Nephron progenitor cell (in vitro differentiated cells): ENCODE measurements around the gene EVA1A.

Experiments used
- DNase-seq: peaks from one replicate; pipeline ENCODE4 v3.0.0; 2021
- H3K27ac Mint-ChIP-seq: 2 replicates; pipeline ENCODE4 v1.8.0; 2021; ENCODE audit warnings: mild to moderate bottlenecking, moderate library complexity, mixed read lengths
- H3K27me3 Mint-ChIP-seq: 2 replicates; pipeline ENCODE4 v1.8.0; 2021; ENCODE audit warnings: mild to moderate bottlenecking, low read depth, mixed read lengths; ENCODE audit not compliant: poor library complexity
- H3K36me3 Mint-ChIP-seq: 2 replicates; pipeline ENCODE4 v1.8.0; 2021; ENCODE audit warnings: low read depth, mixed read lengths
- H3K4me1 Mint-ChIP-seq: 2 replicates; pipeline ENCODE4 v1.8.0; 2021; ENCODE audit warnings: mixed read lengths
- H3K4me3 Mint-ChIP-seq: 2 replicates; pipeline ENCODE4 v1.8.0; 2021; ENCODE audit warnings: mild to moderate bottlenecking, moderate library complexity, mixed read lengths
- H3K9me3 Mint-ChIP-seq: 2 replicates; pipeline ENCODE4 v1.8.0; 2021; ENCODE audit warnings: mild to moderate bottlenecking, moderate library complexity, mixed read lengths
- CTCF ChIP-seq: fragments of 200-600 bp; sonication (generic); IDR thresholded peaks from 2 replicates; pipeline ENCODE4 v1.5.0; 2021; ENCODE audit warnings: antibody characterized with exemption

The EVA1A gene

DNA sequence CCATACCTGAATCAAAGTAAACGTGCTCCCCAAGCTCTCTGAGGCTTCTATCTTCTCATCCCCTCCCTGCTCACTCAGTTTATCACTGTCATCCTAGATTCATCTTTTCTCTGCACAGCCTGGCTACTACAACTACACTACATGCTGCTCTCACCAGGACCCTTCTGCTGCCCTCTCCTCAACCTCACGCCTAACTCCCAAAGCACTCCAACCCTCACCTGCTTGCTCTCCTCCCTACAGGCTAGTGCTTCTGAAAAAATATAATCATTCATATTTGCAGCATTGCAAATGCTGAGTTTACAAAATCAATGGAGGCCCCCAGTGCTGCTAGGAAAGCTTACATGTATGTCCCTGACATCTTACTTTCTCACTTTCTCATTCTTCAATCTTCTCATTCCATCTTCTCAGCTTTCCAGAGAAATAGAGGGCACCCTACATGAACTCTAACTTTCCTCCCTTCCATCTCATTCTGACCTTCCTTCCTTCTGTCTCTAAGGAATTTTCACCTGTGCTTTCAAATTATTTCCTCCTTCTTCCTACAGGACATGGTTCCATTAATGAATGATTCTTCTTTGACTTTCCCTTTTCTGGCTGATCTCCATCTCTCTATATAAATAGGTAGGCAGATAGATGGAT lies 36.3 kb downstream of the EVA1A start:
- no peak for TF ChIP-seq CTCF
- Mint-ChIP-seq H3K36me3 (peaks cover 7% of the 10 kb centered on the region), H3K4me3 (no peak overlapping the region), H3K27ac (no peak overlapping the region), H3K9me3 (no peaks in the 10 kb centered on the region), H3K27me3 (no peaks in the 10 kb centered on the region), H3K4me1 (peaks cover 16% of the 10 kb centered on the region)
- DNase-seq: no peak

DNA sequence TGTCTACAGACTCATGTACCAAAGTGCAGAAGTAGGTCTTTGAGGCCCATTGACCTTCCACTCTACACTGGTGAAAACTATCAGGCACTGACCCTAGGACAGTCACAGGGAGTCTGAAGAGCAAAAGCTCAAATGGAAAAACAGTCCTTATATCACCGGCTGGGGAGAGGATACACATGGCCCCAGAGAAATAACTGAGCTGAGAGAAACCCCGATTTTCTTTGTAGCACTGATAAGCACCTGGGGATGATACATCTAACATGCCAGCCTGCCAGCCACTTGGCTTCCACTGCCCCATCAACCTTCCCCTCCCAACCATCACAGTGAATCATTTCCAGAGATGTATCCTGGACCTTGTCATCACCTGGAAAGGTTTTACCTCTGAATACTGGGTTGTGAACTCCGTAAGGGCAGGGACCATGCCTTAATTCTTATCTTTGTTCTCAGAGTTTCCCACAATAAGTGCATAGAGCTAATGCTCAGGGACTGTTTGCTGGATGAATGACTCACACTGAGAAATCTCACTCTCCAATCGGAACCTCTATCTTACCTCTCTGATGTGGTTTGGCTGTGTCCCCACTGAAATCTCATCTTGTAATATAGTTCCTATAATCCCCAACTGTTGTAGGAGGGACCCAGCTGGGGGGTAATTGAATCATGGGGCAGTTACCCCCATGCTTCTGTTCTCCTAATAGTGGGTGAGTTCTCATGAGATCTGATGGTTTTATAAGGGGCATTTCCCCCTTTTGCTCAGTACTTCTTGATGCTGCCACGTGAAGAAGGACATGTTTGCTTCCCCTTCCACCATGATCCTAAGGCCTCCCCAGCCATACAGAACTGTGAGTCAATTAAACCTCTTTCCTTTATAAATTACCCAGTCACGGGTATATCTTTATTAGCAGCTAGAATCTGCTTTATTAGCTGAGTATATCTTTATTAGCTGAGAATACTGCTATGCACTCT lies 37.1 kb downstream of the EVA1A start:
- Mint-ChIP-seq H3K4me1 (peaks cover 19% of the 10 kb centered on the region), H3K27me3 (no peaks in the 10 kb centered on the region), H3K27ac (peak overlapping the region; percentile 28), H3K4me3 (no peak overlapping the region), H3K9me3 (no peaks in the 10 kb centered on the region), H3K36me3 (peaks cover 14% of the 10 kb centered on the region)
- no peak for TF ChIP-seq CTCF
- no peak for DNase-seq

DNA sequence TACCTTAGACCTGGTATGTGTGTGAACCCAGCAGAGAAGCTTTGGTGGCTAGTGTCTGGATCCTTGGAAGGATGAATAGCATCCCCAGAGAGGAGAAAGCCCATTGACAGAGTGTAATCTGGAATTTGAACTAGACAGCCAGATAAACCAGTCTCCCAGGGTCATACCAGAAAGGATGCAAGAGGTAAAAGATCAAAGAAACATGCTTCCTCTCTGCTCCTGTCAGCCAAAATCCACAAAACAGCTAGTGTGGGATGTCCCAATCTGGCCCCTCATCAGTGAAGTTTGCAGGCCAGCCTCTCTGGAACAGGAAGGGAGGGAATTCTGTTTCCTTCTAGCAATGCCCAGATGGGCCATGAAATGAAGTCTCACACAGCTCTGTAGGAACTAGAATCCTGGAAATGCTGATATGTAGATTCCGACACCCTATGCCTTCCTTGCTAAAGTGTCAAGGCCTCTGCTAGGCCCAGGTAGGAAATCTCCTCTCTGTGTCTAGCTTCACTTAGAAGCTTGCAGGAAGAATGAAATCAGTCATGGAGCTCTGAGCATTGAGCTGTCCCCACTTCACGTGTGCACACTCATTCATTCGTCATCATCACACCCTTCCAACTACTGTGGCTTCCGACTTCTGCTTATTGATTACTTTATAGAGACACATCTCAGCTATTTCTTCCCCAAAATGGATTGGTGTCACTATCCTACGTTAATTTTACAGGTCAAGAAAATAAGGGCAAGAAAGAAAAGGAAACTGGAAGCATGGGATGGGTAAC lies 38.0 kb downstream of the EVA1A start:
- Mint-ChIP-seq H3K9me3 (no peaks in the 10 kb centered on the region), H3K4me1 (peaks cover 14% of the 10 kb centered on the region), H3K4me3 (no peak overlapping the region), H3K27ac (no peak overlapping the region), H3K27me3 (no peaks in the 10 kb centered on the region), H3K36me3 (peaks cover 21% of the 10 kb centered on the region)
- no peak for DNase-seq
- no peak for TF ChIP-seq CTCF

- H3K9me3 Mint-ChIP-seq: no peaks in the 10 kb centered on the region
- H3K27ac Mint-ChIP-seq: no peak overlapping the region
- no peaks in the 10 kb centered on the region for H3K27me3 Mint-ChIP-seq
- DNase-seq: no peak
- H3K4me3 Mint-ChIP-seq: no peak overlapping the region
- H3K4me1 Mint-ChIP-seq: peaks cover 23% of the 10 kb centered on the region
- peaks cover 35% of the 10 kb centered on the region for H3K36me3 Mint-ChIP-seq
- no peak for TF ChIP-seq CTCF
Measured at GRCh38 chr2:75521225-75521872, 39.4 kb downstream of the EVA1A start.

DNA sequence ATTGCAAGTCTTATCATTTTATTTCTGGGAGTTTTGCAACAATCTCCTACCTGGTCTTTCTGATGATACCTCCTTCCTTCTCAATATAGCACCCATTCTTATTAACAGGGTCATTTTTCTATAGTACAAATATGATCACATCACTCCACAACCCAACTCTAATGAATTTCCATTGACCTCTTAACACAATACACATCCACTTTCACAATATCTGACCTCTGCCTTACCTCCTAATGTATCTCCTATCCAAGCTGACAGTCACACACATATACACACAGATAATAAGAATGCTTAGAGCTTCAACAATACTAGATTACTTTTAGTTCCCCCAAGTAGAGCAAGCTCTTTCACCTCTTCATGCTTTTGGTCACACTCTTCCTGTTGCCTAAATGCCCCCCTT lies 40.9 kb downstream of the EVA1A start:
- Mint-ChIP-seq H3K27me3 (no peaks in the 10 kb centered on the region), H3K36me3 (peaks cover 50% of the 10 kb centered on the region), H3K27ac (peak overlapping the region; percentile 0), H3K4me3 (no peak overlapping the region), H3K4me1 (peaks cover 23% of the 10 kb centered on the region), H3K9me3 (peaks cover 4% of the 10 kb centered on the region)
- TF ChIP-seq CTCF: no peak
- no peak for DNase-seq
